NOMO-1 treated with dmso at 0.1 percent for 144 hours (cell line): ENCODE results near the gene ASTN2.
"Not testable (repeated sequence)": the region's sequence is repeated elsewhere in the genome, so short reads cannot be mapped to it uniquely, and the experiment has no call there.

Experiments
- DNase-seq: peaks from one replicate; lab custom pipeline; 2025; ENCODE audit not compliant: unreplicated experiment; lab: John Stamatoyannopoulos, UW

Gene ASTN2

DNA sequence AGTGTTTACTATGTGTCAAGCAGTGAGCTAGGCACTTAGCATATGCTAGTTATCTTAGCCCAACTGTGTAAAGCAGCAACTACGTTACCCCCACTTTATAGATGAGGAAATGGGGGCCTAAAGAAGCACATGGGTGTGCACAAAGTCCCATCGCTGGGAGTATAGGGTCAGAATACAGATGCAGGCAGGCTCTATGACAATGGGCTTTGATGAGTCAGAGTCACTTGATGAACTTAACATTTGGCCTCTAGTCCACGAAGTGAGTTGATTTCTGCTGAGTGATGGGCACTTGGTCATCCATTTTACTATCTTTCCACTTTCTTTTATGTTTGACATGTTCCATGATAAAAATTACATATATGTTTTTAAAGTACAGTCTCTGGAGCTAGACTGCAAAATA is 523.4 kb downstream of the ASTN2 start:
- no peak for DNase-seq

GRCh38 chr9:116888476-116888875 is 526.4 kb downstream of the ASTN2 start:
- DNase-seq = not testable (repeated sequence)

GRCh38 chr9:116888066-116888465 is 526.8 kb downstream of the ASTN2 start:
- DNase-seq = no peak

DNA sequence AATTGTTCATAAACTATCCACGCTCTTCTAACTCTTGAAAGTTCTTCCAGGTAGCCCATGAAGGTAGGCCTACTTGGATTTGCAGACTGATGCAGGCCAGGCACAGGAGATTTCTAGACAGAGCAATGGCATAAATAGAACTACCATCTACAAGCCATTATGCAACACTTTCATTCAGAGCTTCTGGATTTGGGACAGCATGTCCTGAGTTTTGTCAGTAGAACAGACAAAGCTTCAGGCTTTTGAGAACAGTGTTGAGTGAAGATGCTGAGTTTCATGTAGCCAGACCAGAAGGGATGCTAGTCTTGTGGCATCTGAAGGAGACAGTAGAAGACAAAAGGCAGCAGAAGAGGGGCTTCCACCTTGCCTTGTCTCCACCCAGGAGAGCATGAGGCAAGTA is 531.2 kb downstream of the ASTN2 start:
- DNase-seq = no peak

- no peak for DNase-seq
Measured at GRCh38 chr9:116877072-116877471, 537.8 kb downstream of the ASTN2 start.

GRCh38 chr9:116875576-116875975 is 539.3 kb downstream of the ASTN2 start:
- DNase-seq = no peak

- DNase-seq = no peak
Measured at GRCh38 chr9:116873937-116874914, 540.6 kb downstream of the ASTN2 start.

DNA sequence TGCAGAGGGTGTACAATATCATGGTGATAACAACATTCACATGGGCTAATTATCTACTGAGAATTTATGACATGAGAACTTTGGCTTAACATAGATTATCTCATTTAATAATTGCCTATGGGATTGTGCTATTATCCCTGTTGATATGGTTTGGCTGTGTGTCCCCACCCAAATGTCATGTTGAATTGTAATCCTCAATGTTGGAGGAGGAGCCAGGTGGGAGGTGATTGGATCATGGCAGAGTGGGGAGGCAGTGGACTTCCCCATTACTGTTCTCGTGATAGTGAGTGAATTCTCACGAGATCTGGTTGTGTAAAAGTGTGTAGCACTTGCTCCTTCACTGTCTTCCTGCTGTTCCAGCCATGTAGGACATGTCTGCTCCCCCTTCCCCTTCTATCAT is 541.4 kb downstream of the ASTN2 start:
- DNase-seq = no peak

GRCh38 chr9:116870566-116870965 is 544.3 kb downstream of the ASTN2 start:
- no peak for DNase-seq

- no peak for DNase-seq
Measured at GRCh38 chr9:116868201-116868600, 546.7 kb downstream of the ASTN2 start.

- no peak for DNase-seq
Measured at GRCh38 chr9:116861321-116861720, 553.5 kb downstream of the ASTN2 start.

DNA sequence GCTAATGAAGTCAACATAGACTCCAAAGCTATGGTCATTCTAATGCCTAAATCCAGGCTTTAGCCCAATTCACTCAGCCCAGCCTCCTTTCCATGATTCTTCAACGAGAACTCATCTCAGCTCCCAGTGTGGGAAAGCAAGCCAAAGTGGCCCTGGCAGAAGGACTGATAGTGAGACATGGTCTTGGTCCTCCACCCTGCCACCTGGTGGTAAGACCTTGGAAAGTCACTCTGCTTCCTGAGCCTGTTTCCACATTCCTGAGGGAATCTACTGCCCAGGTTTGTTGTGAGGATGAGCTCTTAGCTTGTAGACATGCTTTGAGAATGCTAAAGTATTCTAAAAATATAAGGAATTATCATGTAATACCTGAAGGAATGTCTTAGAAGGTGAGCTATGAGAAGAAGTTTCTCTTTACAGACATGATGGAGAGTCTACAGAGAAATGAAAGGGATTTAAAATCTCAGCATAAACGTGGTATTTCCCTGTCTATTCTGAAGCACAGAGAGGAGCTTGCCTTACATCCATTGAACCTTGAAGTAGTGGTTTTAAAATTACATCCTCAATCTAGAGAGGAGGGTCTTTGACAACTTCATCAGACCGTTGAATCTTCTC is 554.2 kb downstream of the ASTN2 start:
- DNase-seq = no peak

DNA sequence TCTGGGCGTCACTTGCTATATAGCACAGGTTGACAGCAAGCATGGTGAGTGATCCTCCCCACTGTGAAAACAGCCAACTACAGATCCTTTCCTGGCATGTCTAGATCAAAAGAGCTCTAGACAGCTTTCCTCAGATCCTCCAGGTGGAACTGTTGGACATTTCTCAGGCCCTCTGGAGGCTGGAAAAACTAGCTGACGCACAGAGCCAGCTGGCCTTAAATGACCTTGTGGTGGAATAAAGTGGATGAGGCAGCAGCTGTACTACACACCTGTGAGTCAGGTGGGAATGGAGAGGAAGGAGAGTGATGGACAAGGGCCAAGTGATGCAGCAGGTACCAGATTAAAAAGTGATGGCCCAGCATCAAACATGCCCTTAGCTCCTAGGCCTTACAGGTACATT is 555.1 kb downstream of the ASTN2 start:
- no peak for DNase-seq

GRCh38 chr9:116857321-116857720 is 557.5 kb downstream of the ASTN2 start:
- no peak for DNase-seq

- no peak for DNase-seq
Measured at GRCh38 chr9:116855881-116856662, 558.8 kb downstream of the ASTN2 start.

- no peak for DNase-seq
Measured at GRCh38 chr9:116849721-116850120, 565.1 kb downstream of the ASTN2 start.

- no peak for DNase-seq
Measured at GRCh38 chr9:116844621-116845020, 570.2 kb downstream of the ASTN2 start.

- DNase-seq = no peak
Measured at GRCh38 chr9:116843863-116844620, 570.8 kb downstream of the ASTN2 start.

DNA sequence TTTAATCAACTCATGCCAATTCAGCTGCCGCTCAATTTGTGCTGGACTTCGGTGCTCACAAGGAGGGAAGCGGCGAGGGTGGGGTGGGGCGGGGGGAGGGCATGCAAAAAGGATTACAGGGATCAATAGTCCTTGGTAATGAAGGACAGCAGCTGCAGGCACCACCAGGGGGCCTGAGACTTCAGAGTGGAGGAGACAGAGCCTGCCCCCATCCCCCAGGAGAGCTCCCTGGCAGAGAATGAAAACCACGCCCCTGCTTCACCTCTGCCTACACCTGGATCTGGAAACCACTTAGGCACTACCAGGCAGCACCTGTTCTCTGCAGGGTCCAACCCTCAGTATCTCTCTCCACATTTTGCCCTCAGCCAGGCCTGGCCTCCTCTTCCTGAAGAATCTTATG is 572.2 kb downstream of the ASTN2 start:
- DNase-seq = no peak

DNA sequence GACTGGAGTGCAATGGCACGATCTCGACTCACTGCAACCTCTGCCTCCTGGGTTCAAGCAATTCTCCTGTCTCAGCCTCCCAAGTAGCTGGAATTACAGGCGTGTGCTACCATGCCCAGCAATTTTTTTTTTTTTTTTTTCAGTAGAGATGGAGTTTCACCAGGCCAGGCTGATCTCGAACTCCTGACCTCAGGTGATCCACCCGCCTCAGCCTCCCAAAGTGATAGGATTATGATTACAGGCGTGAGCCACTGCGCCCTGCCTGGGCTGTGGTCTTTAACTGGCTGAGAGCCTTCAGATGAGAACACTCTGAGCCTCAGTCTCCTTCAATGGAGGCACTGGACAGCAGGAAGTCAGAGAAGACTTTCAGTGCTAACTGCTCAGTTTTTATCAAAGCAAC is 576.4 kb downstream of the ASTN2 start:
- DNase-seq = not testable (repeated sequence)
